MM.1S (cell line): ENCODE data around the gene CCL15.

ENCODE experiments used
- DNase-seq: peaks from one replicate; pipeline ENCODE4 v3.0.0-alpha.2; 2015
- H2AFZ ChIP-seq: fragments of 300-600 bp; sonication (generic); 2 replicates; pipeline ENCODE4 v1.6.0; 2016; ENCODE audit warnings: antibody characterized with exemption, low read length
- H3F3A ChIP-seq: fragments of 300-600 bp; sonication (generic); 2 replicates; pipeline ENCODE4 v1.6.1; 2016; ENCODE audit warnings: mild to moderate bottlenecking, antibody characterized with exemption, low read length, moderate library complexity, mixed read lengths; ENCODE audit not compliant: insufficient read depth
- H3K27ac ChIP-seq: fragments of 300-600 bp; sonication (generic); 2 replicates; pipeline ENCODE4 v1.5.1; 2016; ENCODE audit warnings: mild to moderate bottlenecking, low read length
- H3K27me3 ChIP-seq: fragments of 300-600 bp; sonication (generic); replicated peaks from 2 replicates; pipeline ENCODE4 v1.6.0; 2016; ENCODE audit warnings: low read length; ENCODE audit not compliant: insufficient read depth
- H3K36me3 ChIP-seq: fragments of 300-600 bp; sonication (generic); replicated peaks from 2 replicates; pipeline ENCODE4 v1.6.1; 2016; ENCODE audit warnings: mild to moderate bottlenecking, low read length, mixed read lengths; ENCODE audit not compliant: insufficient read depth
- H3K4me1 ChIP-seq: fragments of 300-600 bp; sonication (generic); 2 replicates; pipeline ENCODE4 v1.6.1; 2016; ENCODE audit warnings: low read length, mixed read lengths
- H3K4me2 ChIP-seq: fragments of 300-600 bp; sonication (generic); 2 replicates; pipeline ENCODE4 v1.6.0; 2016; ENCODE audit warnings: low read depth, low read length
- H3K4me3 ChIP-seq: fragments of 300-600 bp; sonication (generic); 2 replicates; pipeline ENCODE4 v1.5.1; 2016; ENCODE audit warnings: low read length, mixed read lengths
- H3K79me2 ChIP-seq: fragments of 300-600 bp; sonication (generic); 2 replicates; pipeline ENCODE4 v1.6.1; 2016; ENCODE audit warnings: mixed run types, low read length, mixed read lengths
- H3K9ac ChIP-seq: fragments of 300-600 bp; sonication (generic); 2 replicates; pipeline ENCODE4 v1.6.1; 2016; ENCODE audit warnings: low read length, mixed read lengths
- H3K9me2 ChIP-seq: fragments of 300-600 bp; sonication (generic); replicated peaks from 2 replicates; pipeline ENCODE4 v1.6.1; 2016; ENCODE audit warnings: mild to moderate bottlenecking, low read length, mixed read lengths; ENCODE audit not compliant: insufficient read depth
- H3K9me3 ChIP-seq: fragments of 300-600 bp; sonication (generic); replicated peaks from 2 replicates; pipeline ENCODE4 v1.6.1; 2016; ENCODE audit warnings: mild to moderate bottlenecking, low read length, mixed read lengths; ENCODE audit not compliant: insufficient read depth
- H4K20me1 ChIP-seq: fragments of 300-600 bp; sonication (generic); 2 replicates; pipeline ENCODE4 v1.6.1; 2016; ENCODE audit warnings: mild to moderate bottlenecking, low read length, moderate library complexity, mixed read lengths; ENCODE audit not compliant: insufficient read depth
- EZH2 ChIP-seq: fragments of 300-600 bp; sonication (generic); optimal IDR thresholded peaks from 2 replicates; pipeline ENCODE3; 2017; ENCODE audit warnings: low read depth, mild to moderate bottlenecking, antibody characterized with exemption, low read length, mixed read lengths
- EZH2phosphoT487 ChIP-seq: fragments of 300-600 bp; sonication (generic); IDR thresholded peaks from 2 replicates; pipeline ENCODE4 v1.6.1; 2018; ENCODE audit warnings: antibody characterized with exemption, low read length
- TF ChIP-seq, protein P1 (sequence below): fragments of 300-600 bp; sonication (generic); IDR thresholded peaks from 2 replicates; pipeline ENCODE4 v1.5.1; 2016; ENCODE audit warnings: antibody characterized with exemption, low read length, mixed read lengths

CCL15 gene

DNA sequence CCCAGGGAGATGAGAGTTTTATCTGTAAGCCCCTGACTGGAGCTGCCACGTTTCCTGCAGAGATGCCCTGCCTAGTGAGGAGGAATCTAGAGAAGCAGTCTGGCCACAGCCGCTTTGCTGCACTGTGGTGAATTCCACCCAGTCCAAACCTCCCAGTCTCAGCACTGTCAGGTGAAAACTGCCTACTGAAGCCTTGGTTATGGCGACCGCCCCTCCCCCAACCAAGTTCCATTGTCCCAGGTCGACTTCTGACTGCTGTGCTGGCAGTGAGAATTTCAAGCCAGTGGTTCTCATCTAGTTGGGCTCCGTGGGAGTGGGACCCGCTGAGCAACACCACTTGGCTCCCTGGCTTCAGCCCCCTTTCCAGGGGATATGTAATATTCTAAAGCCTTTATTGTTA is 47.6 kb downstream of the CCL15 start:
- no peak for DNase-seq
- Histone ChIP-seq H3K4me3 (no peak overlapping the region), H3F3A (no peaks in the 10 kb centered on the region)

DNA sequence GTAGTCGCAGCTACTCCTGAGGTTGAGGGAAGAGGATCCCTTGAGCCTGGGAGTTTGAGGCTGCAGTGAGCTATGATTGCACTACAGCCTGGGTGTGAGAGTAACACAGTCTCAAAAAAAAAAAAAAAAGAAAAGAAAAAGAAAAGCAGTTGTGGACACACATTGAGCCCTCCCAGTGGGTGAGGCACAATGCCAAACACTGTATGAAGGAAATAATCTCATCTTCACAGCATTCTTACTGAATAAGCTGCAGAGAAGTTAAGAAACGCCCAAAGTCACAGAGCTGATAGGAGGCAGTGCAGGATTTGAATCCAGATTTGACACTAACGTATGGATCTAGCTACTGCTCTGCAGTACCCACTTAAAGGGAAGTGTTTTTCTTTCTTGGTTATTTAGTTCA is 52.0 kb downstream of the CCL15 start:
- no peak overlapping the region for H3K4me2 ChIP-seq
- H4K20me1 ChIP-seq: no peaks in the 10 kb centered on the region
- no peaks in the 10 kb centered on the region for H3K79me2 ChIP-seq
- no peak overlapping the region for H3K4me3 ChIP-seq
- no peaks in the 10 kb centered on the region for H3K27me3 ChIP-seq
- DNase-seq: no peak
- no peak for TF ChIP-seq EZH2
- TF ChIP-seq, protein P1, sequence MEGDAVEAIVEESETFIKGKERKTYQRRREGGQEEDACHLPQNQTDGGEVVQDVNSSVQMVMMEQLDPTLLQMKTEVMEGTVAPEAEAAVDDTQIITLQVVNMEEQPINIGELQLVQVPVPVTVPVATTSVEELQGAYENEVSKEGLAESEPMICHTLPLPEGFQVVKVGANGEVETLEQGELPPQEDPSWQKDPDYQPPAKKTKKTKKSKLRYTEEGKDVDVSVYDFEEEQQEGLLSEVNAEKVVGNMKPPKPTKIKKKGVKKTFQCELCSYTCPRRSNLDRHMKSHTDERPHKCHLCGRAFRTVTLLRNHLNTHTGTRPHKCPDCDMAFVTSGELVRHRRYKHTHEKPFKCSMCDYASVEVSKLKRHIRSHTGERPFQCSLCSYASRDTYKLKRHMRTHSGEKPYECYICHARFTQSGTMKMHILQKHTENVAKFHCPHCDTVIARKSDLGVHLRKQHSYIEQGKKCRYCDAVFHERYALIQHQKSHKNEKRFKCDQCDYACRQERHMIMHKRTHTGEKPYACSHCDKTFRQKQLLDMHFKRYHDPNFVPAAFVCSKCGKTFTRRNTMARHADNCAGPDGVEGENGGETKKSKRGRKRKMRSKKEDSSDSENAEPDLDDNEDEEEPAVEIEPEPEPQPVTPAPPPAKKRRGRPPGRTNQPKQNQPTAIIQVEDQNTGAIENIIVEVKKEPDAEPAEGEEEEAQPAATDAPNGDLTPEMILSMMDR: no peak
- no peak for TF ChIP-seq EZH2phosphoT487
- H2AFZ ChIP-seq: no peak overlapping the region
- no peaks in the 10 kb centered on the region for H3K9me2 ChIP-seq
- no peaks in the 10 kb centered on the region for H3K9me3 ChIP-seq
- no peaks in the 10 kb centered on the region for H3K4me1 ChIP-seq
- no peak overlapping the region for H3K9ac ChIP-seq
- H3K27ac ChIP-seq: no peak overlapping the region
- no peaks in the 10 kb centered on the region for H3K36me3 ChIP-seq
- H3F3A ChIP-seq: no peaks in the 10 kb centered on the region

More for the DNA sequence above, 47.6 kb downstream of the CCL15 start:
- Histone ChIP-seq H3K4me2 (no peak overlapping the region), H4K20me1 (no peaks in the 10 kb centered on the region), H3K4me1 (no peaks in the 10 kb centered on the region), H3K9ac (no peak overlapping the region), H3K79me2 (no peaks in the 10 kb centered on the region), H3K9me2 (no peaks in the 10 kb centered on the region), H3K27me3 (no peaks in the 10 kb centered on the region), H2AFZ (no peak overlapping the region), H3K9me3 (no peaks in the 10 kb centered on the region), H3K27ac (no peak overlapping the region), H3K36me3 (no peaks in the 10 kb centered on the region)
- TF ChIP-seq, protein P1: no peak
- no peak for TF ChIP-seq EZH2phosphoT487
- no peak for TF ChIP-seq EZH2

DNA sequence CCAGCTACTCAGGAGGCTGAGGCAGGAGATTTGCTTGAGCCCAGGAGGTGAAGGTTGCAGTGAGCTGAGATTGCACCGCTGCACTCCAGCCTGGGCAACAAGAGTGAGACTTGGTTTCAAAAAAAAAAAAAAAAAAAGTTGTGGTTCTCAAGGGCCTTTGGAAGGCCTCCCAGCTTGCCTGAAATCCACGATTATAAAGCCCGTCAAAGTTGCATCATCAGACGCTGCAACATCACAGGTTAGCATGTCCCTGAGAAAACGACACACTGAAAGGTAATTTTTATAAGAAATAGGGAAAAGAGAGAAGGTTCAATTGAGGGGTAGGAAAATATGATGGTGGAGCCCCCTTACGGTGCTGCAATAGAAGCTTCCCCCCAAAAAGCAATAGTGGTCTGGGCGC is 53.3 kb downstream of the CCL15 start:
- H3F3A ChIP-seq: no peaks in the 10 kb centered on the region
- no peaks in the 10 kb centered on the region for H3K9me2 ChIP-seq
- H3K4me1 ChIP-seq: no peaks in the 10 kb centered on the region
- H3K9ac ChIP-seq: no peak overlapping the region
- no peak overlapping the region for H3K4me2 ChIP-seq
- no peaks in the 10 kb centered on the region for H3K27me3 ChIP-seq
- no peaks in the 10 kb centered on the region for H3K36me3 ChIP-seq
- TF ChIP-seq, protein P1: no peak
- TF ChIP-seq EZH2: no peak
- TF ChIP-seq EZH2phosphoT487: no peak
- no peak overlapping the region for H2AFZ ChIP-seq
- no peak overlapping the region for H3K4me3 ChIP-seq
- H3K79me2 ChIP-seq: no peaks in the 10 kb centered on the region
- DNase-seq: no peak
- H3K27ac ChIP-seq: no peak overlapping the region
- H4K20me1 ChIP-seq: no peaks in the 10 kb centered on the region
- no peaks in the 10 kb centered on the region for H3K9me3 ChIP-seq
